CD4-positive, CD25-positive, alpha-beta regulatory T cell (primary cell): ENCODE results near the gene TNFSF11. TPM values are rescaled to one million over a fixed set of nuclear protein-coding genes. Genes with fewer than 3 reads are reported as not detected.

Source experiments
- ATAC-seq, 2 donors: fragments of 150-1000 bp; cut with Tn5 transposase; one replicate each; pipeline ENCODE4 v1.10.0; 2021; ENCODE audit warnings: low read depth in 2 of 2, moderate number of reproducible peaks in 2 of 2, moderate library complexity in 1 of 2
- DNase-seq, 3 donors: peaks; one replicate each; pipeline versions ENCODE4 v3.0.0 to v3.0.0-alpha.2; 2012 to 2022; ENCODE audit warnings: mixed read lengths in 1 of 3
- H3K27ac ChIP-seq: one replicate; pipeline ENCODE4 v1.7.0; 2013; ENCODE audit warnings: mild to moderate bottlenecking, low read length; ENCODE audit not compliant: insufficient read depth, poor library complexity, severe bottlenecking
- H3K27me3 ChIP-seq: one replicate; pipeline ENCODE4 v1.7.0; 2013; ENCODE audit warnings: low read length; ENCODE audit not compliant: control insufficient read depth, insufficient read depth
- H3K36me3 ChIP-seq: one replicate; pipeline ENCODE4 v1.7.0; 2013; ENCODE audit warnings: mild to moderate bottlenecking, low read length, moderate library complexity; ENCODE audit not compliant: control insufficient read depth, insufficient read depth
- H3K4me1 ChIP-seq: 2 replicates; pipeline ENCODE4 v1.7.0; 2013; ENCODE audit warnings: mild to moderate bottlenecking, low read length; ENCODE audit not compliant: insufficient read depth, control insufficient read depth, poor library complexity, severe bottlenecking
- H3K4me3 ChIP-seq: one replicate; pipeline ENCODE4 v1.7.0; 2013; ENCODE audit warnings: low read depth, mild to moderate bottlenecking, low read length, moderate library complexity
- H3K9me3 ChIP-seq, 2 experiments: 1 replicate in 1 of 2; 2 replicates in 1 of 2; pipeline ENCODE4 v1.7.0; 2013; ENCODE audit warnings: low read length in 2 of 2, mild to moderate bottlenecking in 1 of 2, moderate library complexity in 1 of 2; ENCODE audit not compliant: control insufficient read depth in 2 of 2
- H3K27ac Mint-ChIP-seq, 3 donors: one replicate each; pipeline ENCODE4 v1.8.0; 2020 to 2022; ENCODE audit warnings: mild to moderate bottlenecking in 3 of 3, mixed read lengths in 3 of 3, moderate library complexity in 2 of 3
- H3K27me3 Mint-ChIP-seq: one replicate; pipeline ENCODE4 v1.8.0; 2022; ENCODE audit warnings: mild to moderate bottlenecking, mixed read lengths
- H3K36me3 Mint-ChIP-seq: one replicate; pipeline ENCODE4 v1.8.0; 2020; ENCODE audit warnings: mixed read lengths
- H3K4me1 Mint-ChIP-seq, 4 donors: one replicate each; pipeline ENCODE4 v1.8.0; 2020 to 2022; ENCODE audit warnings: mixed read lengths in 4 of 4, mild to moderate bottlenecking in 1 of 4
- H3K4me3 Mint-ChIP-seq, 4 donors: one replicate each; pipeline ENCODE4 v1.8.0; 2020 to 2022; ENCODE audit warnings: mild to moderate bottlenecking in 4 of 4, mixed read lengths in 4 of 4, moderate library complexity in 3 of 4
- H3K9me3 Mint-ChIP-seq, 7 donors: one replicate each; pipeline ENCODE4 v1.8.0; 2020 to 2022; ENCODE audit warnings: mixed read lengths in 7 of 7, mild to moderate bottlenecking in 3 of 7, moderate library complexity in 2 of 7
- polyA plus RNA-seq, 4 donors: library from polyadenylated mRNA; unstranded; fragments of 300-500 nt; fragmentation: Illumina TruSeq; gene quantifications; one replicate each; pipeline ENCODE4 v1.2.3, GENCODE V29; 2021
- total RNA-seq: library from RNA; stranded (reverse); gene quantifications from one replicate; pipeline ENCODE4 v1.2.3, GENCODE V29; 2022

TNFSF11 gene
- total and polyA plus RNA-seq, 5 donors from 2014 or later: 0.13 to 1.3 (median 0.23) TPM; not detected in 2

DNA sequence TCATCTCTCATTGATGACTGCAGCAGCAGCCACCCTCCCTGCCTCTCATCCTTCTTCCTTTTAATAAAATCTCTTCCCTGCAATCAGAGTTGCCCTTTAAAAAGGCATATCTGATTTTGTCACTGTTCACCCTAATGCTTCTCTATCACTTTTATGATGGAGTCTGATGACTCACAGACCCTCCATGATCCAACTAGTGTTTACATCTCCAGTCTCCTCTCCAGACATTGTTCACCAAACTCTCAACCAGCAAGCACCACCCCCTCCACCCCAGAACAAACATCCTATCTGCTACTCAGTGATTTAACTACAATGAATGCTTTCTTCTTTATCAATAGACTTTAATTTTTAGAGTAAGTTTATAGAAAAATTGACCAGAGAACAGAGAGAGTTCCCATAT is 59.5 kb downstream of the TNFSF11 start:
- Histone ChIP-seq H3K4me3 (no peak overlapping the region), H3K27me3 (peaks cover 6% of the 10 kb centered on the region), H3K4me1 (no peaks in the 10 kb centered on the region), H3K9me3 (no peaks in the 10 kb centered on the region), H3K27ac (no peak overlapping the region), H3K36me3 (no peaks in the 10 kb centered on the region)
- Mint-ChIP-seq H3K27ac (no peak overlapping the region), H3K4me3 (no peak overlapping the region), H3K27me3 (peaks cover 20% of the 10 kb centered on the region), H3K36me3 (no peaks in the 10 kb centered on the region), H3K4me1 (no peaks in the 10 kb centered on the region), H3K9me3 (peaks cover 0 to 1% (median 0%) of the 10 kb centered on the region in 7 donors)
- no peak for DNase-seq
- no peak for ATAC-seq

DNA sequence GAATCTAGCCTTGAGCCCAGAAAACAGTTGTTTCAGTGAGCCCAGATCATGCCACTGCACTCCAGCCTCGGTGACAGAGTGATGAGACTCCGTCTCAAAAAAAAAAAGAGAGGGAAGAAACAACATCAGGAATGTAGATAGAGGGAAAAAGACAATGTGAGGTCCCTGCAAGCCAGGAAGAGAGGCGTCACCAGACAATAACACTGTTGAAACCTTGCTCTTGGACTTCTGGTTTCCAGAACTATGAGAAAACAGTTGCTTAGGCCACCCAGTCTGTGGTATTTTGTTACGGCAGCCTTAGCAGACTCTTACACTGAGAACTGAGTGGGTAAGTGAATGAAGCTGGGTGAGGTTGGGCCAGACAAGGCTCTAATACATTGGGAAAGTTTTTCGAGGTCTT is 64.1 kb downstream of the TNFSF11 start:
- no peak for ATAC-seq
- no peaks in the 10 kb centered on the region for H3K4me1 ChIP-seq
- H3K27me3 ChIP-seq: peaks cover 6% of the 10 kb centered on the region
- H3K9me3 ChIP-seq: no peaks in the 10 kb centered on the region
- no peaks in the 10 kb centered on the region for H3K36me3 Mint-ChIP-seq
- H3K4me3 Mint-ChIP-seq: no peak overlapping the region
- DNase-seq: no peak
- no peak overlapping the region for H3K27ac ChIP-seq
- peaks cover 22% of the 10 kb centered on the region for H3K27me3 Mint-ChIP-seq
- peaks cover 0 to 11% (median 1%) of the 10 kb centered on the region in 7 donors for H3K9me3 Mint-ChIP-seq
- H3K4me3 ChIP-seq: no peak overlapping the region
- no peak overlapping the region for H3K27ac Mint-ChIP-seq
- H3K36me3 ChIP-seq: no peaks in the 10 kb centered on the region
- H3K4me1 Mint-ChIP-seq: no peaks in the 10 kb centered on the region

GRCh38 chr13:42638886-42639285 is 64.9 kb downstream of the TNFSF11 start:
- Mint-ChIP-seq H3K36me3 (no peaks in the 10 kb centered on the region), H3K27ac (no peak overlapping the region)
- H3K4me1 ChIP-seq: no peaks in the 10 kb centered on the region

GRCh38 chr13:42643076-42643475 is 69.1 kb downstream of the TNFSF11 start:
- no peaks in the 10 kb centered on the region for H3K36me3 Mint-ChIP-seq
- Histone ChIP-seq H3K27me3 (peaks cover 1% of the 10 kb centered on the region), H3K9me3 (no peaks in the 10 kb centered on the region), H3K27ac (no peak overlapping the region), H3K36me3 (no peaks in the 10 kb centered on the region), H3K4me3 (no peak overlapping the region), H3K4me1 (no peaks in the 10 kb centered on the region)
- H3K27me3 Mint-ChIP-seq: peaks cover 14% of the 10 kb centered on the region
- ATAC-seq: no peak
- no peak for DNase-seq
- no peak overlapping the region for H3K27ac Mint-ChIP-seq
- H3K4me3 Mint-ChIP-seq: no peak overlapping the region
- H3K4me1 Mint-ChIP-seq: no peaks in the 10 kb centered on the region
- H3K9me3 Mint-ChIP-seq: peaks cover 0 to 11% (median under 1%) of the 10 kb centered on the region in 7 donors

More at GRCh38 chr13:42638886-42639285, 64.9 kb downstream of the TNFSF11 start:
- no peak for DNase-seq
- H3K9me3 ChIP-seq: no peaks in the 10 kb centered on the region
- no peak overlapping the region for H3K27ac ChIP-seq
- peaks cover 0 to 11% (median 1%) of the 10 kb centered on the region in 7 donors for H3K9me3 Mint-ChIP-seq
- H3K27me3 Mint-ChIP-seq: peaks cover 17% of the 10 kb centered on the region
- no peak overlapping the region for H3K4me3 Mint-ChIP-seq
- no peaks in the 10 kb centered on the region for H3K36me3 ChIP-seq
- no peak for ATAC-seq
- no peak overlapping the region for H3K4me3 ChIP-seq
- H3K4me1 Mint-ChIP-seq: no peaks in the 10 kb centered on the region
- peaks cover 6% of the 10 kb centered on the region for H3K27me3 ChIP-seq

GRCh38 chr13:42644841-42645240 is 70.9 kb downstream of the TNFSF11 start:
- Mint-ChIP-seq H3K27ac (no peak overlapping the region), H3K4me1 (no peaks in the 10 kb centered on the region), H3K9me3 (peaks cover 0 to 11% (median 2%) of the 10 kb centered on the region in 7 donors), H3K27me3 (peaks cover 11% of the 10 kb centered on the region), H3K36me3 (no peaks in the 10 kb centered on the region), H3K4me3 (no peak overlapping the region)
- Histone ChIP-seq H3K9me3 (no peaks in the 10 kb centered on the region), H3K27me3 (no peaks in the 10 kb centered on the region), H3K27ac (no peak overlapping the region), H3K36me3 (no peaks in the 10 kb centered on the region), H3K4me1 (no peaks in the 10 kb centered on the region), H3K4me3 (no peak overlapping the region)
- ATAC-seq (no peak), DNase-seq (no peak)

- Histone ChIP-seq H3K4me1 (no peaks in the 10 kb centered on the region), H3K4me3 (no peak overlapping the region), H3K27ac (no peak overlapping the region), H3K9me3 (no peaks in the 10 kb centered on the region), H3K36me3 (no peaks in the 10 kb centered on the region), H3K27me3 (no peaks in the 10 kb centered on the region)
- ATAC-seq: no peak
- no peak overlapping the region for H3K4me3 Mint-ChIP-seq
- H3K27ac Mint-ChIP-seq: no peak overlapping the region
- H3K36me3 Mint-ChIP-seq: no peaks in the 10 kb centered on the region
- no peaks in the 10 kb centered on the region for H3K4me1 Mint-ChIP-seq
- DNase-seq: no peak
- H3K9me3 Mint-ChIP-seq: peaks cover 0 to 6% (median 2%) of the 10 kb centered on the region in 7 donors
- peaks cover 19% of the 10 kb centered on the region for H3K27me3 Mint-ChIP-seq
Measured at GRCh38 chr13:42645717-42646116, 71.8 kb downstream of the TNFSF11 start.

DNA sequence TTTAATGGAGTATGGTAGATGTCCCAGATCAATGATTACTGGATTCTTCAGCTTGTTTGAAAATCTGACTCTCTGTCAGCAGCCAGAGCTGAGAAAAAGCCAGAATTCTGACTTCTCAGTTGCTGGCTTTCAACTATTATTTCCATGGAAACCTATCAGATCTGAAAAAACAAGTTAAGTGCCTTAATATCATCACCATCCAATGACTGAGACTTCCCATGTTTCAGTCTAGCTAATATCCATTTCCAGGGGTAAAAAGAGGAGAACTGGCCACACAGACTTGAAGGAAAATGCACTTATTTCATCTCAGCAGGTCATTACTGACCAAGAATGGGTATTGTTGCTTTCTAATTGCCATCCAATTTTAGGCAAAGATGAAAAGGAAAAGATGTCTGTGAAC is 75.2 kb downstream of the TNFSF11 start:
- H3K36me3 ChIP-seq: no peaks in the 10 kb centered on the region
- DNase-seq (no peak), ATAC-seq (no peak)
- no peaks in the 10 kb centered on the region for H3K27me3 ChIP-seq
- H3K4me3 ChIP-seq: no peak overlapping the region
- no peak overlapping the region for H3K27ac ChIP-seq
- H3K36me3 Mint-ChIP-seq: no peaks in the 10 kb centered on the region
- H3K9me3 ChIP-seq: no peaks in the 10 kb centered on the region
- H3K9me3 Mint-ChIP-seq: peaks cover 0 to 3% (median 0%) of the 10 kb centered on the region in 7 donors
- no peaks in the 10 kb centered on the region for H3K4me1 ChIP-seq
- H3K27ac Mint-ChIP-seq: no peak overlapping the region
- H3K4me3 Mint-ChIP-seq: no peak overlapping the region
- H3K27me3 Mint-ChIP-seq: peaks cover 48% of the 10 kb centered on the region
- no peaks in the 10 kb centered on the region for H3K4me1 Mint-ChIP-seq

- Mint-ChIP-seq H3K36me3 (no peaks in the 10 kb centered on the region), H3K27me3 (peaks cover 50% of the 10 kb centered on the region), H3K4me1 (no peaks in the 10 kb centered on the region), H3K4me3 (no peak overlapping the region), H3K27ac (no peak overlapping the region), H3K9me3 (peaks cover 0 to 3% (median 0%) of the 10 kb centered on the region in 7 donors)
- no peak overlapping the region for H3K4me3 ChIP-seq
- H3K9me3 ChIP-seq: no peaks in the 10 kb centered on the region
- no peak overlapping the region for H3K27ac ChIP-seq
- no peaks in the 10 kb centered on the region for H3K27me3 ChIP-seq
- no peak for ATAC-seq
- no peaks in the 10 kb centered on the region for H3K4me1 ChIP-seq
- DNase-seq: no peak
- H3K36me3 ChIP-seq: no peaks in the 10 kb centered on the region
Measured at GRCh38 chr13:42649831-42650230, 75.9 kb downstream of the TNFSF11 start.
